ENCODE data around the gene FAM200C. TPM values are rescaled to one million over a fixed set of nuclear protein-coding genes. Genes with fewer than 3 reads are reported as not detected.
A peak's percentile ranks its signal among the peaks of the same experiment; 100 is the strongest.

FAM200C gene
- total and polyA plus RNA-seq, 2 of the 13 experiments (the other 11 are each of a cell fraction or from before 2014, with no cell fraction given) = 3.2 to 4.7 TPM

- TF ChIP-seq POGZ (CRISPR knock-in tag; IDR thresholded peaks at IDR 0.05) (peak; percentile 86), WIZ (CRISPR knock-in tag; IDR thresholded peaks at IDR 0.05) (no peak), RXRB (CRISPR knock-in tag; IDR thresholded peaks at IDR 0.05; ENCODE audit: borderline replicate concordance) (no peak), ZNF101 (CRISPR knock-in tag; IDR thresholded peaks at IDR 0.05; ENCODE audit: borderline replicate concordance, low read depth) (no peak), TEAD2 (CRISPR knock-in tag; IDR thresholded peaks at IDR 0.05) (no peak), CEBPB (IDR thresholded peaks at IDR 0.05; ENCODE audit: borderline replicate concordance, low read depth, low read length) (no peak), NCOA5 (CRISPR knock-in tag; IDR thresholded peaks at IDR 0.05) (no peak), NFYC (CRISPR knock-in tag; IDR thresholded peaks at IDR 0.05) (peak; percentile 84), HIC2 (CRISPR knock-in tag; IDR thresholded peaks at IDR 0.05; ENCODE audit: low read depth) (no peak), ZNF10 (CRISPR knock-in tag; IDR thresholded peaks at IDR 0.05; ENCODE audit: borderline replicate concordance, low read depth) (no peak), ZNF816 (CRISPR knock-in tag; IDR thresholded peaks at IDR 0.05; ENCODE audit: borderline replicate concordance) (no peak), HOMEZ (CRISPR knock-in tag; IDR thresholded peaks at IDR 0.05; ENCODE audit: low read depth) (peak; percentile 23; the same call in 1 of the 2 replicates), U2AF2 (IDR thresholded peaks at IDR 0.05; ENCODE audit: low read depth, low read length) (no peak), ARNT2 (CRISPR knock-in tag; IDR thresholded peaks at IDR 0.05; ENCODE audit: low read depth) (peak; percentile 71; the same call in 1 of the 2 replicates), ZBTB20 (CRISPR knock-in tag; IDR thresholded peaks at IDR 0.05; ENCODE audit: borderline replicate concordance, low read depth) (no peak), ZNF547 (CRISPR knock-in tag; IDR thresholded peaks at IDR 0.05) (no peak), FOXM1 (CRISPR knock-in tag; IDR thresholded peaks at IDR 0.05) (peak; percentile 99)
- TF ChIP-seq, protein P1, sequence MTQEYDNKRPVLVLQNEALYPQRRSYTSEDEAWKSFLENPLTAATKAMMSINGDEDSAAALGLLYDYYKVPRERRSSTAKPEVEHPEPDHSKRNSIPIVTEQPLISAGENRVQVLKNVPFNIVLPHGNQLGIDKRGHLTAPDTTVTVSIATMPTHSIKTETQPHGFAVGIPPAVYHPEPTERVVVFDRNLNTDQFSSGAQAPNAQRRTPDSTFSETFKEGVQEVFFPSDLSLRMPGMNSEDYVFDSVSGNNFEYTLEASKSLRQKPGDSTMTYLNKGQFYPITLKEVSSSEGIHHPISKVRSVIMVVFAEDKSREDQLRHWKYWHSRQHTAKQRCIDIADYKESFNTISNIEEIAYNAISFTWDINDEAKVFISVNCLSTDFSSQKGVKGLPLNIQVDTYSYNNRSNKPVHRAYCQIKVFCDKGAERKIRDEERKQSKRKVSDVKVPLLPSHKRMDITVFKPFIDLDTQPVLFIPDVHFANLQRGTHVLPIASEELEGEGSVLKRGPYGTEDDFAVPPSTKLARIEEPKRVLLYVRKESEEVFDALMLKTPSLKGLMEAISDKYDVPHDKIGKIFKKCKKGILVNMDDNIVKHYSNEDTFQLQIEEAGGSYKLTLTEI (CRISPR knock-in tag; conservative IDR thresholded peaks at IDR 0.05) = no peak
- TF ChIP-seq, protein P2, sequence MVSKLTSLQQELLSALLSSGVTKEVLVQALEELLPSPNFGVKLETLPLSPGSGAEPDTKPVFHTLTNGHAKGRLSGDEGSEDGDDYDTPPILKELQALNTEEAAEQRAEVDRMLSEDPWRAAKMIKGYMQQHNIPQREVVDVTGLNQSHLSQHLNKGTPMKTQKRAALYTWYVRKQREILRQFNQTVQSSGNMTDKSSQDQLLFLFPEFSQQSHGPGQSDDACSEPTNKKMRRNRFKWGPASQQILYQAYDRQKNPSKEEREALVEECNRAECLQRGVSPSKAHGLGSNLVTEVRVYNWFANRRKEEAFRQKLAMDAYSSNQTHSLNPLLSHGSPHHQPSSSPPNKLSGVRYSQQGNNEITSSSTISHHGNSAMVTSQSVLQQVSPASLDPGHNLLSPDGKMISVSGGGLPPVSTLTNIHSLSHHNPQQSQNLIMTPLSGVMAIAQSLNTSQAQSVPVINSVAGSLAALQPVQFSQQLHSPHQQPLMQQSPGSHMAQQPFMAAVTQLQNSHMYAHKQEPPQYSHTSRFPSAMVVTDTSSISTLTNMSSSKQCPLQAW (CRISPR knock-in tag; IDR thresholded peaks at IDR 0.05) = peak; percentile 42; the same call in 1 of the 2 replicates
- TF ChIP-seq, protein P3, sequence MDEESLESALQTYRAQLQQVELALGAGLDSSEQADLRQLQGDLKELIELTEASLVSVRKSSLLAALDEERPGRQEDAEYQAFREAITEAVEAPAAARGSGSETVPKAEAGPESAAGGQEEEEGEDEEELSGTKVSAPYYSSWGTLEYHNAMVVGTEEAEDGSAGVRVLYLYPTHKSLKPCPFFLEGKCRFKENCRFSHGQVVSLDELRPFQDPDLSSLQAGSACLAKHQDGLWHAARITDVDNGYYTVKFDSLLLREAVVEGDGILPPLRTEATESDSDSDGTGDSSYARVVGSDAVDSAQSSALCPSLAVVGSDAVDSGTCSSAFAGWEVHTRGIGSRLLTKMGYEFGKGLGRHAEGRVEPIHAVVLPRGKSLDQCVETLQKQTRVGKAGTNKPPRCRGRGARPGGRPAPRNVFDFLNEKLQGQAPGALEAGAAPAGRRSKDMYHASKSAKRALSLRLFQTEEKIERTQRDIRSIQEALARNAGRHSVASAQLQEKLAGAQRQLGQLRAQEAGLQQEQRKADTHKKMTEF (CRISPR knock-in tag; IDR thresholded peaks at IDR 0.05) = 0 out of 2 replicates have a peak, but pooled peaks have one; percentile 39
Measured at GRCh38 chr5:160421625-160422258, 21.9 kb upstream of the FAM200C start, which contains the start of gene PTTG1 (continued).

Measured in HepG2 (cell line).